Body of pancreas (tissue), 4 donors: Measurements from ENCODE around the gene TBC1D9B.

Experiments used
- POLR2A ChIP-seq, 3 donors: fragments of 450-650 bp; IDR thresholded peaks; one replicate each; pipeline ENCODE4 v1.6.1; 2016; ENCODE audit warnings: antibody characterized with exemption in 3 of 3, mild to moderate bottlenecking in 2 of 3
- TF ChIP-seq, protein P1 (sequence below), 7 experiments: fragments of 450-650 bp in 4 of 7; fragments of 200-600 bp in 3 of 7; sonication (generic) in 3 of 7; IDR thresholded peaks; one replicate each; pipeline ENCODE4 v1.5.1; 2016 to 2019; ENCODE audit warnings: antibody characterized with exemption in 7 of 7

DNA sequence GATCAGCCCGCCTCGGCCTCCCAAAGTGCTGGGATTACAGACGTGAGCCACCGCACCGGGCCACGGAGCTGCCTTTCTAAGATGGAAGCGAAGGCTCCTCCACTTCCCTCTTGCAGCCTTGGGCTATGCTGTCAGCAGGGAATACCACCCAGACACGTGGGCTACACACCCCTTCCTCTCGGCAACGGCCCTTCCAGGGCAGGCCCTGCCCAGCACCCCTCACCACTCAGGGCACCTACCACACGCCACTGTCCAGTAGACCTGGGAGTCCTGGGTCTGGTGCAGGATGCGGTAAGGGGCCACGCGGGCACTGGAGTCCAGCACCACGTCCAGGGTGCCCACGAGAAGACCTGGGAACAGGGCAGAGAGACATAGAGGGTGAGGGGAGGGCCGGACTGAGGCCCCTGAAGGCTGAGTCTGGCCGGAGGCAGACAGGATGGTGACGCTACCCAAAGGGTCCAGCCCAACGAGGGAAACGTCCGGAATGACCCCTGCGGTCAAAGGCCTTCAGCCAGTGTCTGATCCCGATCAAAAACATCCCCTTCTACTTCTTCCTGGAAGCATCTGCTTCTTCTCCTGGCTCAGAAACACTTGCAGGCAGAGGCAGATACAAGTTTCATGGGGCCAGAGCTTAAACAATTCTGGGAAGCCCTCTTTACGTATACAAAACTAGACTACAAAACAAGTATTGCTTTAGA is 3.1 kb downstream of the TBC1D9B start:
- TF ChIP-seq, protein P1, sequence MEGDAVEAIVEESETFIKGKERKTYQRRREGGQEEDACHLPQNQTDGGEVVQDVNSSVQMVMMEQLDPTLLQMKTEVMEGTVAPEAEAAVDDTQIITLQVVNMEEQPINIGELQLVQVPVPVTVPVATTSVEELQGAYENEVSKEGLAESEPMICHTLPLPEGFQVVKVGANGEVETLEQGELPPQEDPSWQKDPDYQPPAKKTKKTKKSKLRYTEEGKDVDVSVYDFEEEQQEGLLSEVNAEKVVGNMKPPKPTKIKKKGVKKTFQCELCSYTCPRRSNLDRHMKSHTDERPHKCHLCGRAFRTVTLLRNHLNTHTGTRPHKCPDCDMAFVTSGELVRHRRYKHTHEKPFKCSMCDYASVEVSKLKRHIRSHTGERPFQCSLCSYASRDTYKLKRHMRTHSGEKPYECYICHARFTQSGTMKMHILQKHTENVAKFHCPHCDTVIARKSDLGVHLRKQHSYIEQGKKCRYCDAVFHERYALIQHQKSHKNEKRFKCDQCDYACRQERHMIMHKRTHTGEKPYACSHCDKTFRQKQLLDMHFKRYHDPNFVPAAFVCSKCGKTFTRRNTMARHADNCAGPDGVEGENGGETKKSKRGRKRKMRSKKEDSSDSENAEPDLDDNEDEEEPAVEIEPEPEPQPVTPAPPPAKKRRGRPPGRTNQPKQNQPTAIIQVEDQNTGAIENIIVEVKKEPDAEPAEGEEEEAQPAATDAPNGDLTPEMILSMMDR (IDR thresholded peaks at IDR 0.05) = no peak
- TF ChIP-seq POLR2A (IDR thresholded peaks at IDR 0.05) = no peak
